B cell (primary cell): ENCODE results near the gene AGR3. TPM values are rescaled to one million over a fixed set of nuclear protein-coding genes. Genes with fewer than 3 reads are reported as not detected.

Experiments
- ATAC-seq: fragments of 200-7000 bp; cut with Tn5 transposase; one replicate; pipeline ENCODE4 v1.10.0; 2021; ENCODE audit warnings: low read depth, mild to moderate bottlenecking, moderate number of reproducible peaks, moderate library complexity
- CTCF ChIA-PET: fragments of 350-600 bp; sonication (Branson Sonifier 250); formaldehyde crosslinking; loops from one replicate; lab custom pipeline; 2021; ENCODE audit warnings: antibody characterized with exemption, inconsistent platforms; lab: Charles Lee
- POLR2A ChIA-PET: fragments of 350-600 bp; sonication (Branson Sonifier 250); formaldehyde crosslinking; loops from one replicate; lab custom pipeline; 2021; ENCODE audit warnings: antibody characterized with exemption; lab: Charles Lee
- DNase-seq: peaks from one replicate; pipeline ENCODE4 v3.0.0; 2013
- H2AFZ ChIP-seq: 2 replicates; pipeline ENCODE4 v1.6.1; 2012; ENCODE audit warnings: mild to moderate bottlenecking, low read depth, low read length; ENCODE audit not compliant: insufficient read depth, poor library complexity, severe bottlenecking
- H3K27ac ChIP-seq, 2 donors: 1 replicate in 1 of 2; 2 replicates in 1 of 2; pipeline ENCODE4 v1.5.1; 2012 to 2013; ENCODE audit warnings: low read length in 2 of 2, mild to moderate bottlenecking in 2 of 2, moderate library complexity in 1 of 2
- H3K27me3 ChIP-seq, 4 experiments: fragments of 200-600 bp in 1 of 4; sonication (generic) in 1 of 4; replicated peaks in 1 of 4; 1 replicate in 2 of 4; 2 replicates in 2 of 4; pipeline versions ENCODE4 v1.6.1 to v1.7.0; 2013 to 2016; ENCODE audit warnings: low read length in 3 of 4, mild to moderate bottlenecking in 2 of 4, mixed read lengths in 1 of 4, moderate library complexity in 1 of 4; ENCODE audit not compliant: insufficient read depth in 4 of 4, control insufficient read depth in 3 of 4; ENCODE audit errors: control extremely low read depth in 1 of 4
- H3K36me3 ChIP-seq, 2 experiments: replicated peaks in 1 of 2; 1 replicate in 1 of 2; 2 replicates in 1 of 2; pipeline versions ENCODE4 v1.6.1 to v1.7.1; 2013; ENCODE audit warnings: low read length in 1 of 2; ENCODE audit not compliant: insufficient read depth in 2 of 2, control insufficient read depth in 1 of 2; ENCODE audit errors: control extremely low read depth in 1 of 2, extremely low read depth in 1 of 2
- H3K4me1 ChIP-seq, 2 donors: fragments of 200-600 bp in 1 of 2; sonication (generic) in 1 of 2; 1 replicate in 1 of 2; 2 replicates in 1 of 2; pipeline versions ENCODE4 v1.5.1 to v1.6.1; 2013 to 2017; ENCODE audit warnings: low read length in 2 of 2; ENCODE audit not compliant: control insufficient read depth in 2 of 2, insufficient read depth in 2 of 2
- H3K4me2 ChIP-seq: replicated peaks from 2 replicates; pipeline ENCODE3; 2012; ENCODE audit warnings: mild to moderate bottlenecking, low read depth, low read length; ENCODE audit not compliant: poor library complexity, severe bottlenecking
- H3K4me3 ChIP-seq, 5 experiments: fragments of 200-600 bp in 1 of 5; sonication (generic) in 1 of 5; 1 replicate in 3 of 5; 2 replicates in 2 of 5; pipeline versions ENCODE4 v1.5.1 to v1.7.0; 2011 to 2016; ENCODE audit warnings: low read length in 4 of 5, mild to moderate bottlenecking in 4 of 5, low read depth in 2 of 5, control low read depth in 1 of 5, moderate library complexity in 1 of 5; ENCODE audit not compliant: insufficient read depth in 1 of 5; ENCODE audit errors: control extremely low read depth in 1 of 5, extremely low read depth in 1 of 5
- H3K79me2 ChIP-seq: fragments of 200-600 bp; sonication (generic); one replicate; pipeline ENCODE4 v1.6.0; 2016; ENCODE audit warnings: low read length; ENCODE audit not compliant: control insufficient read depth, insufficient read depth
- H3K9ac ChIP-seq: fragments of 200-600 bp; sonication (generic); 2 replicates; pipeline ENCODE4 v1.6.1; 2017; ENCODE audit warnings: mild to moderate bottlenecking, low read length, moderate library complexity
- H3K9me3 ChIP-seq, 3 donors: one replicate each; pipeline versions ENCODE4 v1.6.1 to v1.7.1; 2013; ENCODE audit warnings: low read length in 2 of 3; ENCODE audit not compliant: control insufficient read depth in 2 of 3, insufficient read depth in 1 of 3; ENCODE audit errors: control extremely low read depth in 1 of 3
- H4K20me1 ChIP-seq: 2 replicates; pipeline ENCODE4 v1.6.0; 2012; ENCODE audit warnings: mild to moderate bottlenecking, low read length; ENCODE audit not compliant: insufficient read depth, control insufficient read depth, poor library complexity, severe bottlenecking
- H3K27ac Mint-ChIP-seq: one replicate; pipeline ENCODE4 v1.8.0; 2021; ENCODE audit warnings: mixed read lengths
- H3K27me3 Mint-ChIP-seq: one replicate; pipeline ENCODE4 v1.8.0; 2021; ENCODE audit warnings: mixed read lengths
- H3K4me1 Mint-ChIP-seq: one replicate; pipeline ENCODE4 v1.8.0; 2021; ENCODE audit warnings: mixed read lengths
- H3K4me3 Mint-ChIP-seq: one replicate; pipeline ENCODE4 v1.8.0; 2021; ENCODE audit warnings: mixed read lengths
- H3K9me3 Mint-ChIP-seq: one replicate; pipeline ENCODE4 v1.8.0; 2022; ENCODE audit warnings: mixed read lengths; ENCODE audit not compliant: insufficient read depth
- EZH2 ChIP-seq: IDR thresholded peaks from 2 replicates; pipeline ENCODE4 v1.6.1; 2012; ENCODE audit warnings: borderline replicate concordance, low read depth, mild to moderate bottlenecking, moderate library complexity, low read length; ENCODE audit not compliant: insufficient read depth, poor library complexity, severe bottlenecking
- WGBS: methylation state at CpG from one replicate; pipeline ENCODE4 v1.1.5; 2013; ENCODE audit warnings: missing lambda C conversion rate; ENCODE audit not compliant: insufficient coverage; 5-methylcytosine and 5-hydroxymethylcytosine counted together
- intact Hi-C: fragments of 100-400 bp; cut with micrococcal nuclease; formaldehyde crosslinking; loops from one replicate; pipeline ENCODE4 v1.10.0; 2022
- polyA plus RNA-seq: library from polyadenylated mRNA; depleted of rRNA; stranded (reverse); fragments of >200 nt; gene quantifications from 2 replicates; pipeline ENCODE4 v1.2.3, GENCODE V29; 2012
- total RNA-seq, 2 donors: library from RNA; stranded (reverse); fragments of 120-200 nt in 1 of 2; gene quantifications; 1 replicate in 1 of 2; 2 replicates in 1 of 2; pipeline versions ENCODE4 v1.2.3 to v1.2.4, GENCODE V29; 2013 to 2022
- TF ChIP-seq, protein P1 (sequence below): fragments of 200-600 bp; IDR thresholded peaks from one replicate; pipeline ENCODE4 v1.8.0; 2022; ENCODE audit warnings: antibody characterized with exemption, mild to moderate bottlenecking

The AGR3 gene
- total and polyA plus RNA-seq, 2 donors (not counting 1 experiment from before 2014, with no cell fraction given) = not detected

DNA sequence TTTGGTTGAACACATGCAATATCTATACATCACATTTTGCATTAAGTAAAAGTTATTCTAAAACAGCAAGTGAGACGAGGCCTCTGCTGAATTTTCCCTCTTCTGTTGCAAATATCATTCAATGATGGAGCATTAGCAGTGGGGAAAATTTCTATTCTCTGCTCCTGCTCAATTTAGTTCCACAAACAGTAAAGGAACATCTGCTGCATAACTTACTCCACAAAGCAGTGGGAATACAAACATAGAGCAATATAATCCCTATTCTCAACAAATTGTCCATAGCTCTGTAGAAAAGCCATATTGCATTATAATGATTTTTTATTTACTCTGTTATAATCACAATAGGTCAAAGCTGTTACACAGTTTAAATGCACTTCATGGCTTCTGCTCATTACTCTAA is 5.9 kb downstream of the AGR3 start:
- Histone ChIP-seq H3K27ac (no peak overlapping the region), H3K9me3 (peaks cover 2 to 5% (median 4%) of the 10 kb centered on the region in 3 donors), H3K4me3 (no peak overlapping the region), H3K79me2 (no peaks in the 10 kb centered on the region), H2AFZ (no peak overlapping the region), H3K9ac (no peak overlapping the region), H3K4me1 (no peaks in the 10 kb centered on the region), H3K27me3 (peaks cover 0 to 3% (median 0%) of the 10 kb centered on the region in 4 experiments), H4K20me1 (no peaks in the 10 kb centered on the region), H3K36me3 (no peaks in the 10 kb centered on the region), H3K4me2 (no peak overlapping the region)
- intact Hi-C loops = no loop called here
- no CpG with 5 or more reads among the region's 1 CpG for WGBS
- ATAC-seq = no peak
- CTCF ChIA-PET = no interaction called here
- peaks cover 6% of the 10 kb centered on the region for H3K9me3 Mint-ChIP-seq
- TF ChIP-seq, protein P1, sequence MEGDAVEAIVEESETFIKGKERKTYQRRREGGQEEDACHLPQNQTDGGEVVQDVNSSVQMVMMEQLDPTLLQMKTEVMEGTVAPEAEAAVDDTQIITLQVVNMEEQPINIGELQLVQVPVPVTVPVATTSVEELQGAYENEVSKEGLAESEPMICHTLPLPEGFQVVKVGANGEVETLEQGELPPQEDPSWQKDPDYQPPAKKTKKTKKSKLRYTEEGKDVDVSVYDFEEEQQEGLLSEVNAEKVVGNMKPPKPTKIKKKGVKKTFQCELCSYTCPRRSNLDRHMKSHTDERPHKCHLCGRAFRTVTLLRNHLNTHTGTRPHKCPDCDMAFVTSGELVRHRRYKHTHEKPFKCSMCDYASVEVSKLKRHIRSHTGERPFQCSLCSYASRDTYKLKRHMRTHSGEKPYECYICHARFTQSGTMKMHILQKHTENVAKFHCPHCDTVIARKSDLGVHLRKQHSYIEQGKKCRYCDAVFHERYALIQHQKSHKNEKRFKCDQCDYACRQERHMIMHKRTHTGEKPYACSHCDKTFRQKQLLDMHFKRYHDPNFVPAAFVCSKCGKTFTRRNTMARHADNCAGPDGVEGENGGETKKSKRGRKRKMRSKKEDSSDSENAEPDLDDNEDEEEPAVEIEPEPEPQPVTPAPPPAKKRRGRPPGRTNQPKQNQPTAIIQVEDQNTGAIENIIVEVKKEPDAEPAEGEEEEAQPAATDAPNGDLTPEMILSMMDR = no peak
- TF ChIP-seq EZH2 = no peak
- POLR2A ChIA-PET = no interaction called here
- no peak for DNase-seq
- no peak overlapping the region for H3K27ac Mint-ChIP-seq
- no peaks in the 10 kb centered on the region for H3K27me3 Mint-ChIP-seq
- no peak overlapping the region for H3K4me3 Mint-ChIP-seq
- H3K4me1 Mint-ChIP-seq = no peaks in the 10 kb centered on the region

DNA sequence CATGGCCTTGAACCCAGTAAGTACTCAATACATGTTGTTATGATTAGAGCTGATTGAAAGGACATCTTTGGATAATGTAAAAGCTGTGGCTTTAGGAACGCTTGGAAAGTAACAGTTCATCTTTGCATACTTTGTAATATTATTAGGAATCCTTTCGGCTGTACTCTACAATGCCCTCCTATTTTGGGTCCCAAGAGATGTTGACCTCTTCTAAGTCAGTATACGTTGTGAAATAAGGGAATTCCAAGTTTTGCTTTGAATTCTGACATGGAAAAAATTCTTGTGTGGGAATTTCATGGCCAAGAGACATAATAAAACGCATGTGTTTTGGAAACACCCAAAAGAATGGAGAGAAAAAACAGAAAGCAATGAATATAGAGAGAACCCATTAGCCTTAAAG is 7.7 kb downstream of the AGR3 start:
- Mint-ChIP-seq H3K27me3 (no peaks in the 10 kb centered on the region), H3K4me1 (no peaks in the 10 kb centered on the region), H3K4me3 (no peak overlapping the region), H3K27ac (no peak overlapping the region), H3K9me3 (peaks cover 6% of the 10 kb centered on the region)
- TF ChIP-seq EZH2 = no peak
- TF ChIP-seq, protein P1 = no peak
- Histone ChIP-seq H3K4me1 (no peaks in the 10 kb centered on the region), H4K20me1 (no peaks in the 10 kb centered on the region), H3K9me3 (peaks cover 2 to 5% (median 4%) of the 10 kb centered on the region in 3 donors), H3K27me3 (peaks cover 0 to 3% (median 0%) of the 10 kb centered on the region in 4 experiments), H3K4me3 (no peak overlapping the region), H3K79me2 (no peaks in the 10 kb centered on the region), H3K27ac (no peak overlapping the region), H3K4me2 (no peak overlapping the region), H2AFZ (no peak overlapping the region), H3K36me3 (no peaks in the 10 kb centered on the region), H3K9ac (no peak overlapping the region)
- intact Hi-C loops = no loop called here
- DNase-seq (no peak), ATAC-seq (no peak)
- POLR2A ChIA-PET = no interaction called here
- CTCF ChIA-PET = interaction anchor here (0.6 to 1.7 kb wide), 3 partner anchors 17 to 44 kb away, joined by 3 to 6 read pairs (median 4); no protein-coding TSS in a partner anchor
- WGBS = no CpG with 5 or more reads among the region's 4 CpGs
